LNCaP clone FGC (cell line): ENCODE results near the gene HCN2.
A peak's percentile ranks its signal among the peaks of the same experiment; 100 is the strongest.

Experiments used
- DNase-seq: peaks from one replicate; pipeline ENCODE4 v3.0.0-alpha.2; 2011; ENCODE audit warnings: low read depth
- H3K4me3 ChIP-seq: 2 replicates; pipeline ENCODE4 v1.5.1; 2011; ENCODE audit warnings: mild to moderate bottlenecking, low read depth, low read length, control low read depth
- TF ChIP-seq, protein P1 (sequence below): IDR thresholded peaks from 2 replicates; pipeline ENCODE4 v1.5.1; 2012; ENCODE audit warnings: mild to moderate bottlenecking; ENCODE audit not compliant: control insufficient read depth, insufficient read depth; ENCODE audit errors: extremely low read depth

Gene HCN2

DNA sequence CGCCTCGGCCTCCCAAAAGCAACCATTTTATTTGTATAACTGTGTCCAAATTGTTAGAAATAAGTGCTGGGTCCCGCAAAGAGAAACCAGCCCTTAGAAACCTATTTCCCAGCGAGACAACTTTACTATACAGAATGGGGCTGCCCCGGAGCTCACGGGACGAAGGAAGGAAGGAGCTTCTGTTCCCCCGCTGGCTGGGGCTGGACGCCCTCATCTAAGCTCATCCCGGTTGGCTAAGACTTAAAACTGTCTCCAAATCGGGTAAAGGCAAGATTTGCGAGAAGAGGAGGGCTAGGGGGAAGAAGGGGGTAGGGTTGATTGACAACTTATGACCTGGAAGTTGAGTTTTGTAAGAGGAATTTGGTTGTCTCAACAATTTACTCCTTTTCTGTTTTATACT, 29.6 kb upstream of the HCN2 start:
- DNase-seq = no peak
- H3K4me3 ChIP-seq = no peak overlapping the region
- TF ChIP-seq, protein P1, sequence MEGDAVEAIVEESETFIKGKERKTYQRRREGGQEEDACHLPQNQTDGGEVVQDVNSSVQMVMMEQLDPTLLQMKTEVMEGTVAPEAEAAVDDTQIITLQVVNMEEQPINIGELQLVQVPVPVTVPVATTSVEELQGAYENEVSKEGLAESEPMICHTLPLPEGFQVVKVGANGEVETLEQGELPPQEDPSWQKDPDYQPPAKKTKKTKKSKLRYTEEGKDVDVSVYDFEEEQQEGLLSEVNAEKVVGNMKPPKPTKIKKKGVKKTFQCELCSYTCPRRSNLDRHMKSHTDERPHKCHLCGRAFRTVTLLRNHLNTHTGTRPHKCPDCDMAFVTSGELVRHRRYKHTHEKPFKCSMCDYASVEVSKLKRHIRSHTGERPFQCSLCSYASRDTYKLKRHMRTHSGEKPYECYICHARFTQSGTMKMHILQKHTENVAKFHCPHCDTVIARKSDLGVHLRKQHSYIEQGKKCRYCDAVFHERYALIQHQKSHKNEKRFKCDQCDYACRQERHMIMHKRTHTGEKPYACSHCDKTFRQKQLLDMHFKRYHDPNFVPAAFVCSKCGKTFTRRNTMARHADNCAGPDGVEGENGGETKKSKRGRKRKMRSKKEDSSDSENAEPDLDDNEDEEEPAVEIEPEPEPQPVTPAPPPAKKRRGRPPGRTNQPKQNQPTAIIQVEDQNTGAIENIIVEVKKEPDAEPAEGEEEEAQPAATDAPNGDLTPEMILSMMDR = no peak

GRCh38 chr19:566403-566802, 23.3 kb upstream of the HCN2 start:
- DNase-seq = no peak
- TF ChIP-seq, protein P1 = no peak
- no peak overlapping the region for H3K4me3 ChIP-seq

DNA sequence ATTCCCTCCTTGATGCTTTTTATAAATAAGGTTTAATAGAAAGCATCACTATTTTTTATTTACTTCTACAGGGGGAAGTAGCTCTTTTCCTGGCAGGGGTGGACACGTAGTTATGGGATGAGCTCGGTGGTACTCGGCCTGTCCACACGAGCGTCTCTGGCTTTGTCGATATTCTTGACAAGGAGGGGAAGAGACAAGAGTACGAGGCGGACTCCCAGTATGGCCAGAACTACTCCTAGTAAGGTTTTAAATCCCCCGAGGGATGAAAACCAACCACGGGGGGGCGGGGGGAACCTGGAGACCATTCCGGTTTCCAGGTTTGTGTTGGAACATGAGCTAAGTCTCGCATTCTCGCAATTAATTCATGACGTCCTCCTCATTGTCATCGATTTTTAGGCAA, 22.8 kb upstream of the HCN2 start:
- no peak overlapping the region for H3K4me3 ChIP-seq
- DNase-seq = no peak
- TF ChIP-seq, protein P1 = no peak

DNA sequence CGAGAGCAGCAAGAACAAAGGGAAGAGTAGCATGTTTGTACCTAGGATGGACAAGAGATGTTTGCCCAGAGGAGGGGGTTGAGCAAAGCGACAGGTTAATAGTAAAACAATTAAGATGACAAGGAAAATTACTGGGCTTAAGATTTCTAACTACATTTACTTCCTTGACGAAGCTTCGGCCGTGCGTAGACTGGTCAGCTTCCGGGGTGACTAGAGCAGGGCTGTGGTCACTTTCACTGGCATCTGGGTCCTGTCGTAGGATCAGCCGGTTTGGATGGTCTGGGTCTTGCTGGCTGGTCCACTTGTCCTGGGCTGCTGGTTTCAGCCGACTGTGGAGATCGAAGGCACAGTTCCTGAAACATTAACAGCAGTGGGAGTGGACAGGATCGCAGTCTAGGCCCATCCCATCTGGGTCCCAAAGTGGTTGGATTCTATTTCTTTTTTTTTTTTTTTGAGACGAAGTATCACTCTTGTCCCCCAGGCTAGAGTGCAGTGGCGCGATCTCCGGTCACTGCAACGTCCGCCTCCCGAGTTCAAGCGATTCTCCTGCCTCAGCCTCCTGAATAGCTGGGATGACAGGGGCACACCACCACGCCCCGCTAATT, 22.3 kb upstream of the HCN2 start:
- no peak overlapping the region for H3K4me3 ChIP-seq
- TF ChIP-seq, protein P1 = no peak

DNA sequence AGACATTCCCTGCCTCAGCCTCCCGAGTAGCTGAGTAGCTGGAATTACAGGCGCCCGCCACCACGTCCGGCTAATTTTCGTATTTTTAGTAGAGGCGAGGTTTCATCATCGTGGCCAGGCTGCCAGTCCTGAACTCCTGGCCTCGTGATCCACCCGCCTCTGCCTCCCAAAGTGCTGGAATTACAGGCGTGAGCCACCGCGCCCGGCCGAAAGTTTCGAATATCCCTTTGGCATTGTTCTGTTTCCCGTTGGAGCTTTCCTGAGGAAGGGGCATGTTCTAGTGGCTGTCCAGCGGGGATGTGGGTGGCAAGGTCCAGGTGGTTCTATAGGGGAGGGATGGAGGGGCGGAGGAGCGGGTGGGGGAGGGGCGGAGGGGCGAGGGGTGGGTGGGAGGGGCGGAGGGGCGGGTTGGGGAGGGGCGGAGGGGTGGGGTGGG, 19.4 kb upstream of the HCN2 start:
- DNase-seq = no peak
- H3K4me3 ChIP-seq = no peak overlapping the region
- TF ChIP-seq, protein P1 = no peak

More for the DNA sequence above, 22.3 kb upstream of the HCN2 start:
- DNase-seq = no peak

DNA sequence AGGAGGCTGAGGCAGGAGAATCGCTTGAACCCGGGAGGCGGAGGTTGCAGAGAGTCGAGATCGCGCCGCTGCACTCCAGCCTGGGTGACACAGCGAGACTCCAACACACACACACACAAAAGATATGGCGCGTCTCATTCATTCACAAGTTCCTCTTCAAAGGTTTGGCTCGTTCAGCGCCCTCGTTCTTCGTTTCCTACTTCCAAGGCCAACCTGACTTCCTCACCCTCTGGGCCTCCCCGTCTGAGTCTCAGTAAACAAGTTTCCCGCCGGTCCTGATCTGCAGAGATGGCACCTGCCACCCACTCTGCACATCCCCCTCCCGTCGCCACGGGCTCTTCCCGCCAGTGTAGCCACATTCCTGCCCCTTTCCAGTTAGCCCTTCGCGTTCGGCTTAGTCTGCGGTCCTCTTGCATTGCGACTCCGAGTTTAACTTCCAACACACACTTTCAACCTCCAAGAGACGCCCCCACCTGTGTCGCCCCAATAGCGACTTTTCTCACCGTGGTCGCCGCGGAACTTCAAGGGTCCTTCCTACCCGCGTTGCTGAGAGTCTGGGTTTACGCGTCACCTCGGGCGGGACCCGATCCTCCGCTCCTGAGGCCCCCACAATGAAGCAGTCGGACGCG, 18.6 kb upstream of the HCN2 start:
- DNase-seq = peak; percentile 86
- TF ChIP-seq, protein P1 = no peak
- H3K4me3 ChIP-seq = peak overlapping the region; percentile 67

- DNase-seq = no peak
- H3K4me3 ChIP-seq = peak overlapping the region; percentile 67
- TF ChIP-seq, protein P1 = no peak
Measured at GRCh38 chr19:571566-571974, 18.1 kb upstream of the HCN2 start.
